Activated CD8-positive, alpha-beta memory T cell treated with anti-CD3 and anti-CD28 coated beads, Interleukin-2, amount 50 U/mL, for 48 hours (primary cell): Measurements from ENCODE around the gene MCUR1.
"Not testable (repeated sequence)": the region's sequence is repeated elsewhere in the genome, so short reads cannot be mapped to it uniquely, and the experiment has no call there.

ENCODE experiments used
- DNase-seq: peaks from one replicate; pipeline ENCODE4 v3.0.0-alpha.2; 2020

The MCUR1 gene, protein sequence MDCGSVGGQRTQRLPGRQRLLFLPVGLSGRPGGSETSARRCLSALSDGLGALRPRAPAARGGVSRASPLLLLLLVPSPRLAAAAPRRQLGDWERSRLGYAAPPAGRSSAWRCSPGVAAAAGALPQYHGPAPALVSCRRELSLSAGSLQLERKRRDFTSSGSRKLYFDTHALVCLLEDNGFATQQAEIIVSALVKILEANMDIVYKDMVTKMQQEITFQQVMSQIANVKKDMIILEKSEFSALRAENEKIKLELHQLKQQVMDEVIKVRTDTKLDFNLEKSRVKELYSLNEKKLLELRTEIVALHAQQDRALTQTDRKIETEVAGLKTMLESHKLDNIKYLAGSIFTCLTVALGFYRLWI

GRCh38 chr6:13814176-13814937 is at the start of gene MCUR1:
MCUR1 (minus strand) TSS chr6:13814557; CDS start chr6:13814429, 128 bp downstream.
- peak; percentile 87 for DNase-seq

DNA sequence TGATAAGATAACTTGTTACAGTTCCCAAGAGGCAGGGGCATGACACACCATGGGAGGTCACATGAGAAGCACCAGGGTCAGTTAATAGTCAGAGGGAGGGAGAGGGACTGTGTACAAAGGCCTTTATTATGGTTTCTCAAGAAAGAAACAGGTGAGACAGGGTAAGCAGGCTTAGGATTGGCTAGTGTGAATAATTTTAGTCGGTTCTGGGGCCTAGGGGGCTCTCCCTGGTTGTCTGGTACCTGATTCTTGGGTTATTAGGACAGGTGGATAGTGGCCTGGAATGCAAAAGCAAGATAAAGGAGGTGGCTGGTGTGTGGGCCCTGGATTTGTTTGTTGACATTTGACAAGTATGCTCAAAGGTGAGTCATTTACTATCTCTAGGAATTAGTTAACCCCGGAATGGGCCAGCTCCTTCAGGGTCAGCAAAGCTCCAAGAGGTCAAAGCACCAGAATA is 49.4 kb upstream of the MCUR1 start:
- DNase-seq, result no peak

GRCh38 chr6:13860556-13861185 is 46.3 kb upstream of the MCUR1 start:
- not testable (repeated sequence) for DNase-seq

DNA sequence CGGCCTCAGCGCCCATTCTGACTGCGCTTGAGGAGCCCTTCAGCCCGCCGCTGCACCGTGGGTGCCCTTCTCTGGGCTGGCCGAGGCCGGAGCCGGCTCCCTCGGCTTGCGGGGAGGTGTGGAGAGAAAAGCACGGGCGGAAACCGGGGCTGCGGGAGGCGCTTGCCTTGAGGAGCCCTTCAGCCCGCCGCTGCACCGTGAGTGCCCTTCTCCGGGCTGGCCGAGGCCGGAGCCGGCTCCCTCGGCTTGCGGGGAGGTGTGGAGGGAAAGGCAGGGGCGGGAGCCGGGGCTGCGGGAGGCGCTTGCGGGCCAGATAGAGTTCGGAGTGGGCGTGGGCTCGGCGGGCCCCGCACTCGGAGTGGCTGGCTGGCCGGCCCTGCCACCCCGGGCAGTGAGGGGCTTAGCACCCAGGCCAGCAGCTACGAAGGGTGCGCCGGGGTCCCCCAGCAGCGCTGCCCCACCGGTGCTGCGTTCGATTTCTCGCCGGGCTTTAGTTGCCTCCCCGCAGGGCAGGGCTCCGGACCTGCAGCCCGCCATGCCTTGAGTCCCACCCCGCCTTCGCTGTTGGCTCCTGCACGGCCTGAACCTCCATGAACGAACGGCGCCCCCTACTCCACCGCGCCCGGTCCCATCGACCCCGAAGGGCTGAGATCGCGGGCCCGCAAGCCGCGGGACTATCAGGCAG is 45.7 kb upstream of the MCUR1 start:
- no peak for DNase-seq

- no peak for DNase-seq
These were observed 40.4 kb upstream of the MCUR1 start for GRCh38 chr6:13854716-13855250.

GRCh38 chr6:13853871-13854270 is 39.5 kb upstream of the MCUR1 start:
- DNase-seq, result no peak

DNA sequence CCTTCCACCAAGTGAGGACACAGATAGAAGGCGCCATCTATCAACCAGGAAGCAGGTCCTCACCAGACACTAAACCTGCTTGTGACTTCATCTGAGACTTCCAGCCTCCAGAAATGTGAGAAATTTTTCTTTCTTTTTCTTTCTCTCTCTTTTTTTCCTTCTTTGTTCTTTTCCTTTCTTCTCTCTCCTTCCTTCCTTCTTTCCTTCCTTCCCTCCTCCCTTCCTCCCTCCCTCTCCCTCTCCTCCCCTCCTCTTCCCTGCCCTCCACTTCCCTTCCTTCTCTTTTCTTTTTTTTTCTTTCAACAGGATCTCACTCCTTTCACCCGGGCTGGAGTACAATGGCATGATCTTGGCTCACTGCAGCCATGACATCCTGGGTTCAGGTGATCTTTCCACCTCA is 37.4 kb upstream of the MCUR1 start:
- DNase-seq, result no peak

DNA sequence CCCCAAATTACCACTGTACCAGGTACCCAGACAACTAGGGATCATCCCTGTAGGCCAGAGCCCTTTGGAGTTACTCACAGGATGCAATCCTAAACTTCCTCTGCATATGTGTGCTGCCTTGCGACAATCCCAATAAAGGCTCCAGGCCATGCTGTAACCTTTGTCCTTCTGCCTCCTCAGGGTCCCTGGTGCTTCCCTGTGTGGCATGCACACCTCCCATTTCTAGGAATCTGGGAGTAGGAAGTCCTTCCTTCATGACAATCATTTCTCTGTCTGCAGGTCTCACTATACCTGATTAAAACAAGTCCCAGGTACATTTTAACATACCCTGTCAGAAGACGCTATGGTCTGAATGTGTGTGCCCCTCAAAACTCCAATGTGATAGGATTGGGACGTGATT is 37.0 kb upstream of the MCUR1 start:
- DNase-seq, result no peak

GRCh38 chr6:13850690-13851089 is 36.3 kb upstream of the MCUR1 start:
- DNase-seq, result not testable (repeated sequence)

DNA sequence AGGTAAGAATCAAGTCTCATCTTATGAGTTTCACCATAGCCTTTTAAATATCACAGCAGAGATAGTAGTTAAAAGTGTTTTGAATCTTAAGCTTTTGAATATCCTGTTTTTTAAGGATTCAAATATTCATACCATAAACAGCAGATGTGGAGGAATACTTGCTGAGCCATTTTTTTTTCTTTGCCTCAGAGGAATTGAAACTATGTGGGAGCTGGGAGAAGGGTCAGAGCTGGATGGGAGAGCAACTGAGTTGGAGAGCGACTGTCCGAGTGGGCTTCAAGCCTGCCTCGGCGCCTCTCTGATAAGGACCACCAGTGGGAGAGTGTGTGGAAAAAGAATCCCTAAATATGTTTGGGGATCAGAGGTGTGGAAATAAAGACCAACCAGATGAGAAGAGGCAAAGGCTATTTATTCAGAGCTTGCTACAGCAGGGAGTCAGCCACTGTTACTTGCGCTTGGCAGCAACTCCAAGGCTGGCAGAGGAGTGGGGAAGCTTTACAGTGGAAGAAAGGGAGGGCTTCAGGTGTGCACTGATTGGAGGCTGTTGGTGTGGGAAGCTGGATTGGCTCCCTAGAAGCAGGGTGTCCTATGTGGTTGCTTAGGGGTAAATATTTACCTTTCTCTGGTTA is 34.3 kb upstream of the MCUR1 start:
- DNase-seq, result no peak

DNA sequence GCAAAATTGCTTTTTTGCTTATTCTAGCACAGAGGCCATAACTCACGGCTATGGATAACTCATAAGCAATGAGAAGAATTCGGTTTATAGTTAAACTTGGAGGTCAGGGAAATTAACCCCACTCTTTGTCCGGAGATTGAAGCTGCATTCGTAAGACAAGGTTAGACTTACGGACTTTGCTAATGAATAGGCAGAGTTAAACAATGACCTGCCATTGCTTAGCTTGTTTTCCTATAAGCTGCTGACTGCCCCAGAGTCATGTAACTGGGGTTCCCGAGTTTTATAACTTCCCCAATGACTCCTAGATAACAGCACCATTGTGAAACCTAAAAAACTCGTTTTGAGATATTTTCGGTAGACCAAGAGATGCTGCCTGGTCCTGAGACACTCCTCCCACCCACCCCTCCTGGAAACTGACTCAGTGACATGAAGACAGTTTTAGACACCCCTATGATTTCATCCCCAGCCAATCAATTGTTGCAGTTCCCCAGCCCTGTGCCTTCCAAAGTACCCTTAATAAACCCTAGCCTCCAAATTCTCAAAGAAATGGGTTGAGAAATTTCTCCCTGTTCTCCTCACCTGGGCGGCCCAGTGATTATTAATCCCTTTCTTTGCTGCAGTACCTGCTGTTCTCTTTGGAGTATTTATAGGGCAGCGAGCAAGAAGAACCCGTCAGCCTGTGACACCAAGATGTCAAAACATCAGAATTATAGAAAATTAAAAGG is 33.1 kb upstream of the MCUR1 start:
- DNase-seq, result no peak

GRCh38 chr6:13846841-13847240 is 32.5 kb upstream of the MCUR1 start:
- DNase-seq, result no peak

DNA sequence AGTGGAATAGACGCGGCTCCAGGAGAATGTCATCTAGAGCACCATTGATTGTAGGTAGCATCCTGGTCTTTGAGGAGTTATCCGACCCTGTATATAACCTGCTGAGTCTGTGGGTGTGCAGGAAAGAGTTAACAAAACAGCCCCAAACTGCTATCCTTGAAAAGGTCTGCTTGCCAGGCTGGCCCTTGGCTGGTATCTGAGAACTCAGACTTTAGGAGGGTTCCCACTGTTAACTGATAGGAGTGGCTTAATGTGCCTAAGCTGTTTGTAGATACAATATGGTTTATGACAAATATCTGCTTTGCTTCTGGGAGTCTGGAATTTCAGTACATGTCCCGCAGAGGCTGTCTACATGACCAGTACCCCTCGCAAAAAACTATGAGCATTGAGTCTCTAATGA is 27.6 kb upstream of the MCUR1 start:
- DNase-seq, result no peak

- DNase-seq, result no peak
These were observed 24.3 kb upstream of the MCUR1 start for GRCh38 chr6:13838616-13839015.

GRCh38 chr6:13836170-13836569 is 21.8 kb upstream of the MCUR1 start:
- no peak for DNase-seq

DNA sequence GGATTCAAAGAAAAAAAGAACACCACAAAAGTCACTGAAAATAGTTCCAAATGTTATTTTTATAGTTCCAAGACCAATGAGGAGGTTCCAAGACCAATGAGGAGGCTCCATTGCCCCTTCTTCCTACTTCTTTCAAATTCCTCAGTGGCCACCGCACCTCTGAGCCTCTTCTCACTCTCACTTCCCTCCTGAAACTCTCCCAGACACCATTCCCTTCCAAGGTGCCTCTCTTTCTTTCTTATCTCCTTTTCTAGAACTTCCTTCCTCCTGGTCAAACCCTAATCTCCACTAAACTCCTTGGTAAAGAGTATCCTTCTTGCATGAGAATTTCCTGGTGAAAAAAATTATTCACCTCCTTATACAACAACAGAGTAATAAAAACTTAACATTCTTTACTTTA is 20.4 kb upstream of the MCUR1 start:
- no peak for DNase-seq

GRCh38 chr6:13834018-13834417 is 19.7 kb upstream of the MCUR1 start:
- not testable (repeated sequence) for DNase-seq

DNA sequence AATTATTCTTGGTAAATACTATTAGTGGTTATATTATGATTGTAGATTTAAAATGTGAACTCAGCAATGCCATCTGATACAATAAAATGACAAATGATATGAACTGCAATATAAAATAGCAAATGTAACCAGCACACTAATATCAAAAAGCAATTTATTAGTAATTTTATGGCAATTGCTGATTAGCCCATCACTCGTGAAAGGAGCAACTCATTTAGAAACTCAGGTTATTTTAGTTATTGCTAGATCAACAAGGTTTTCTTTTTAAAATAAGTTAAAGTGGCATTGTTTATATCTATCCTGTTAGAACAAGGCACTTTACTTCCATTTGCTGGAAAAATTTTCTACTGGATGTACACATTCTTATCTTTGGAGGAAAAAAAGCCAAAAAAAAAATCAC is 18.4 kb upstream of the MCUR1 start:
- DNase-seq, result no peak

- no peak for DNase-seq
These were observed 17.3 kb upstream of the MCUR1 start for GRCh38 chr6:13831615-13832014.

DNA sequence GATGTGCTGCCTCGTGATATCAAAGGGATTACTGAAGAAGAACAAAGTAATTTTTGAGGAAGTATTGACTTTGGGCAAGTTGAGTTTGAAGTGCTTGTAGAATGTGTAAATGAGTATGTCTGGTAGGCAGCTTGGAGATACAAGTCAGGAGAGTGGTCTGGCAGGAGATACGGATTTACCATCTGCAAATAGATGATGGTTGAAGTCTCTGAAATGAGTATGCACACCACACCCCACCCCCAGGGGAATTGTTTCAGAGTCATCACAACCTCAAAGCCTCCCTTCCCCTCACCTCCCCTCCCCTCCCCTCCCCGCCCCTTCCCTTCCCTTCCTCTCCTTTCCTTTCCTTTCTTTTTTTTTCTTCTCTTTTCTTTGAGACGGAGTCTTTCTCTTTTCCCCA is 16.4 kb upstream of the MCUR1 start:
- DNase-seq, result no peak

GRCh38 chr6:13829419-13829818 is 15.1 kb upstream of the MCUR1 start:
- not testable (repeated sequence) for DNase-seq
